Natural killer cell (primary cell): Measurements from ENCODE around the gene ZNF536. TPM values are rescaled to one million over a fixed set of nuclear protein-coding genes. Genes with fewer than 3 reads are reported as not detected.

Experiments
- ATAC-seq, 3 donors: fragments of 150-1000 bp in 2 of 3; fragments of 200-7000 bp in 1 of 3; cut with Tn5 transposase; 1 replicate in 1 of 3; 2 replicates in 2 of 3; pipeline ENCODE4 v1.10.0; 2021; ENCODE audit warnings: mild to moderate bottlenecking in 2 of 3, moderate library complexity in 2 of 3
- DNase-seq, 2 donors: peaks; one replicate each; pipeline versions ENCODE4 v3.0.0 to v3.0.0-alpha.2; 2013 to 2021; ENCODE audit warnings: mixed read lengths in 1 of 2
- H3K27ac ChIP-seq: one replicate; pipeline ENCODE4 v1.5.1; 2013; ENCODE audit warnings: mild to moderate bottlenecking, low read length
- H3K27me3 ChIP-seq: one replicate; pipeline ENCODE4 v1.6.1; 2013; ENCODE audit warnings: low read length; ENCODE audit not compliant: control insufficient read depth, insufficient read depth
- H3K36me3 ChIP-seq: one replicate; pipeline ENCODE4 v1.6.1; 2013; ENCODE audit warnings: low read length; ENCODE audit not compliant: control insufficient read depth, insufficient read depth
- H3K4me1 ChIP-seq: one replicate; pipeline ENCODE4 v1.6.1; 2013; ENCODE audit warnings: low read length; ENCODE audit not compliant: control insufficient read depth, insufficient read depth
- H3K4me3 ChIP-seq: one replicate; pipeline ENCODE4 v1.5.1; 2013; ENCODE audit warnings: low read length
- H3K9me3 ChIP-seq: one replicate; pipeline ENCODE4 v1.6.1; 2013; ENCODE audit warnings: low read length; ENCODE audit not compliant: control insufficient read depth, insufficient read depth
- H3K27ac Mint-ChIP-seq, 2 donors: one replicate each; pipeline ENCODE4 v1.8.0; 2022; ENCODE audit warnings: mild to moderate bottlenecking in 2 of 2, mixed read lengths in 2 of 2, moderate library complexity in 1 of 2
- H3K27me3 Mint-ChIP-seq, 2 donors: one replicate each; pipeline ENCODE4 v1.8.0; 2022; ENCODE audit warnings: low read depth in 2 of 2, mixed read lengths in 2 of 2
- H3K36me3 Mint-ChIP-seq: one replicate; pipeline ENCODE4 v1.8.0; 2022; ENCODE audit warnings: mixed read lengths
- H3K4me1 Mint-ChIP-seq, 2 donors: one replicate each; pipeline ENCODE4 v1.8.0; 2022; ENCODE audit warnings: mixed read lengths in 2 of 2
- H3K4me3 Mint-ChIP-seq: one replicate; pipeline ENCODE4 v1.8.0; 2022; ENCODE audit warnings: mild to moderate bottlenecking, moderate library complexity, mixed read lengths
- H3K9me3 Mint-ChIP-seq, 2 donors: one replicate each; pipeline ENCODE4 v1.8.0; 2022; ENCODE audit warnings: mixed read lengths in 2 of 2
- WGBS: methylation state at CpG from one replicate; pipeline ENCODE4 v1.1.7; 2013; ENCODE audit warnings: missing lambda C conversion rate; ENCODE audit not compliant: insufficient coverage; 5-methylcytosine and 5-hydroxymethylcytosine counted together
- intact Hi-C: fragments of 100-400 bp; cut with micrococcal nuclease; formaldehyde crosslinking; loops from one replicate; pipeline ENCODE4 v1.14.2; 2022
- total RNA-seq, 4 donors: library from RNA; stranded (reverse); fragments of 120-200 nt in 1 of 4; gene quantifications; one replicate each; pipeline versions ENCODE4 v1.2.3 to v1.2.4, GENCODE V29; 2013 to 2022
- TF ChIP-seq, protein P1 (sequence below): fragments of 200-600 bp; IDR thresholded peaks from one replicate; pipeline ENCODE4 v1.8.0; 2022; ENCODE audit warnings: antibody characterized with exemption

ZNF536 gene
- total RNA-seq, 3 donors from 2014 or later (not counting 1 experiment from before 2014, with no cell fraction given), result not detected

DNA sequence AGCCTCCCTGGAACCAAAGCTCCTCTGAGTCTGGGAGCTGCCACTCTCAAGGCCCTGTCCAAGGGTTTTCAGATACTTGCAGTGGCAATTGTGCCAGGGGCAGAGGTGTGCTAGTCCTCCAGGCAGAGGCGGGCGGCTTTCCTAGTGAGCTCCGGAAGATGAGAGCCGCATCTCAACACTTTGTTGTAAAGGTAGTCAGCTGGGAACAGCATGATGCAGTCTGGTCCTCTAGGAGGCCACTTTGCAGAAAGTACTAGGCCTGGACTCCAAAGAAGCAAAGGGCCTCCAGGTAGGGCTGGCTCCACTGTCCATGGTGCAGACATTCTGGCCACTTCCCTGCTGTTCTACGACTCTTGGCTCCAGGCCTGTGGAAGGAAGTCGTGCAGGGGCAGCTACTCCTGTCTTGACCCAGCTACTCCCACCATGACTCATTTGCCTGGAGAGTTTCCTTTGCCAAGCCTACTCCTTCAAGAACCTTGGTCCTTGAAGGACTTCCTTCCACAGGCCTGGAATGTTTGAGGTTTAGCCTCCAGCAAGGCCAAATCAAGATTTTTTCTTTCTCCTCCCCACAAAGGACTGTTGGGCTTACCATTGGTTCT lies 9.9 kb upstream of the ZNF536 start:
- peaks cover 9% of the 10 kb centered on the region for H3K4me1 ChIP-seq
- no peak overlapping the region for H3K4me3 ChIP-seq
- intact Hi-C loops, result no loop called here
- no peaks in the 10 kb centered on the region for H3K9me3 ChIP-seq
- H3K36me3 Mint-ChIP-seq, result no peaks in the 10 kb centered on the region
- H3K36me3 ChIP-seq, result no peaks in the 10 kb centered on the region
- no peak overlapping the region for H3K27ac ChIP-seq
- H3K27me3 ChIP-seq, result no peaks in the 10 kb centered on the region
- no peaks in the 10 kb centered on the region for H3K9me3 Mint-ChIP-seq
- DNase-seq, result no peak
- peaks cover 18 to 19% of the 10 kb centered on the region in 2 donors for H3K4me1 Mint-ChIP-seq
- no peak overlapping the region for H3K4me3 Mint-ChIP-seq
- no peak for ATAC-seq
- peaks cover 15 to 17% of the 10 kb centered on the region in 2 donors for H3K27me3 Mint-ChIP-seq
- WGBS, result 84% methylated on average over 6 of the region's 6 CpGs
- no peak overlapping the region for H3K27ac Mint-ChIP-seq
- TF ChIP-seq, protein P1, sequence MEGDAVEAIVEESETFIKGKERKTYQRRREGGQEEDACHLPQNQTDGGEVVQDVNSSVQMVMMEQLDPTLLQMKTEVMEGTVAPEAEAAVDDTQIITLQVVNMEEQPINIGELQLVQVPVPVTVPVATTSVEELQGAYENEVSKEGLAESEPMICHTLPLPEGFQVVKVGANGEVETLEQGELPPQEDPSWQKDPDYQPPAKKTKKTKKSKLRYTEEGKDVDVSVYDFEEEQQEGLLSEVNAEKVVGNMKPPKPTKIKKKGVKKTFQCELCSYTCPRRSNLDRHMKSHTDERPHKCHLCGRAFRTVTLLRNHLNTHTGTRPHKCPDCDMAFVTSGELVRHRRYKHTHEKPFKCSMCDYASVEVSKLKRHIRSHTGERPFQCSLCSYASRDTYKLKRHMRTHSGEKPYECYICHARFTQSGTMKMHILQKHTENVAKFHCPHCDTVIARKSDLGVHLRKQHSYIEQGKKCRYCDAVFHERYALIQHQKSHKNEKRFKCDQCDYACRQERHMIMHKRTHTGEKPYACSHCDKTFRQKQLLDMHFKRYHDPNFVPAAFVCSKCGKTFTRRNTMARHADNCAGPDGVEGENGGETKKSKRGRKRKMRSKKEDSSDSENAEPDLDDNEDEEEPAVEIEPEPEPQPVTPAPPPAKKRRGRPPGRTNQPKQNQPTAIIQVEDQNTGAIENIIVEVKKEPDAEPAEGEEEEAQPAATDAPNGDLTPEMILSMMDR, result no peak

DNA sequence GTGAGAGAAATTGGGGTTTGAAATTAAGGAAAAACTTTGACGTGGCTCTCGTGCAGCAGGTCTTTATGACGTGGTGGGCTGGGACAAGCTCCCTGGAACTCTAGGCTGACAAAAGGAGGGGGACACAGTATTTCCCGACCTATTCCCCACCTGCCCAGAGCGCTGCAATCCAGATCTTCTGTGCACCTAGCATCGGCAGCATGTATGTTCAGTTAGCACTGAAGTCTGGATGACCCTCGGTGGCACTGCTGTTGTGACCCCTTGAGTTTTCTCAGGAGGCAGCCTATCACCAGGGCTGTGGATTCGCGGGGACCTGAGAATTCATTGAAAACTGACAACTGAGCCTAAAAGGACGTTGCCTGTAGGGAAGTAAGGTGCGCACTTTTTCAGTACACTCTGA lies 9.1 kb upstream of the ZNF536 start:
- intact Hi-C loops, result no loop called here
- ATAC-seq, result no peak

DNA sequence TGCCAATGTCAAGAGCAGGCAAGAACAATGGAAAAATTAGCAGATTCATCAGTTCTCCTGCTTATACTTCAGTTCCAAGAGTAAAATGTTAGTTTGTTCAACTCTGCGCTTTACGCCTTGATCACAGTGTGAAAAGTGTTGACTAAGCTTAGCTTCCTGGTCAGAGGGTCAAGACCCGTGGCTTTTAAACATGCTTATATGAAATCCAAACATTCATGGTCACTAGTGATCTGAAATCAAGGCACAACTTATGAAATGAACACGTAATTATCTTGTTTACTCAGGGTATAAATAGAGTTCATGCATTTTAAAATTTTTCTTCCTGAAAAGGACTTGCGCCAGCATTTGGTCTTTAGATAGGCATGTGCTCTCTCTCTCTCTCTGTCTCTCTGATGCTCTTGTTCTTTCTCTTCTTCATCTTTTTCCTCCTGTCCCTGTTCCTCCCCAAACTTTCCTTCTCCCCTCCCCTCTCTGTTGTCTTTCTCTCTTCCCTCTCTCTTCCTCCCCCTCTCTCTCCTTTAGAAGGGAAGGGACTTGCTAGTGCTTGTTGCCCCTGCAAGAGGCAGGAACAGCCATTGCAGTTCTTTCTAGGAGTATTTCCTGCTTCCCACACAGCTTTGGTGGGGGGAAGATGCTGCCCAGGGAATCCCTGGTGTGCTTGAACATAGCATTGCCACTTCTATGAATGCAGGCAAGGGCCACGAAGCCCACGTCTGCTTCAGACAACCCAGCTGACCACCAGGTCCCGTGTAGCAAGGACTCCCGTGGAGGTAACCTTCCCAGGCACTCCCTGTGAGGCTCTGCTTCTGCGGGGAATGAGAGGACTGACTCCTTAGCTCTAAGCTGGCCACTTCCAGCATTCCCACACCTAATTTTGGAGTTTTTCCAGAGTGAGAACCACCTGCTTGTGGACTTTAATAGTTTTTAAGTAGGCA lies 7.1 kb upstream of the ZNF536 start:
- Mint-ChIP-seq H3K4me1 (peaks cover 13% of the 10 kb centered on the region in 2 donors), H3K36me3 (no peaks in the 10 kb centered on the region), H3K27me3 (peaks cover 16 to 27% of the 10 kb centered on the region in 2 donors), H3K4me3 (no peak overlapping the region), H3K9me3 (no peaks in the 10 kb centered on the region), H3K27ac (no peak overlapping the region)
- Histone ChIP-seq H3K4me1 (peaks cover 9% of the 10 kb centered on the region), H3K36me3 (no peaks in the 10 kb centered on the region), H3K4me3 (no peak overlapping the region), H3K27ac (no peak overlapping the region), H3K27me3 (no peaks in the 10 kb centered on the region), H3K9me3 (no peaks in the 10 kb centered on the region)
- DNase-seq (no peak), ATAC-seq (no peak)
- 88% methylated on average over 10 of the region's 10 CpGs for WGBS
- TF ChIP-seq, protein P1, result no peak
- intact Hi-C loops, result no loop called here

More for the DNA sequence above, 9.1 kb upstream of the ZNF536 start:
- H3K4me3 ChIP-seq, result no peak overlapping the region
- Mint-ChIP-seq H3K4me3 (no peak overlapping the region), H3K9me3 (no peaks in the 10 kb centered on the region), H3K27ac (no peak overlapping the region), H3K27me3 (peaks cover 15 to 17% of the 10 kb centered on the region in 2 donors), H3K36me3 (no peaks in the 10 kb centered on the region), H3K4me1 (peaks cover 18 to 19% of the 10 kb centered on the region in 2 donors)
- peaks cover 9% of the 10 kb centered on the region for H3K4me1 ChIP-seq
- no peaks in the 10 kb centered on the region for H3K36me3 ChIP-seq
- DNase-seq, result no peak
- TF ChIP-seq, protein P1, result no peak
- H3K9me3 ChIP-seq, result no peaks in the 10 kb centered on the region
- no peak overlapping the region for H3K27ac ChIP-seq
- WGBS, result 88% methylated on average over 11 of the region's 11 CpGs
- H3K27me3 ChIP-seq, result no peaks in the 10 kb centered on the region
